Measurements from ENCODE around the gene SLC35B1. TPM values are rescaled to one million over a fixed set of nuclear protein-coding genes. Genes with fewer than 3 reads are reported as not detected.

The SLC35B1 gene
- total and polyA plus RNA-seq, 2 donors (not counting 3 experiments of a cell fraction or from before 2014, with no cell fraction given) = 87.0 to 142 TPM

GRCh38 chr17:49699966-49700575 is 7.7 kb downstream of the SLC35B1 start:
- H3K9me3 ChIP-seq (replicated peaks; ENCODE audit: control insufficient read depth, insufficient read depth, low read length) = no peaks in the 10 kb centered on the region
- dilution Hi-C loops (cut with MboI; ENCODE audit: extremely low pct_ligation_motif_present, low sequenced_read_pairs) (no loop called here), intact Hi-C loops (cut with micrococcal nuclease) (no loop called here)
- peaks cover 2% of the 10 kb centered on the region for H3K4me1 ChIP-seq (ENCODE audit: control insufficient read depth, extremely low read depth, insufficient read depth, low read length)
- H3K27ac ChIP-seq (ENCODE audit: insufficient read depth, low read depth, low read length) = no peak overlapping the region
- no peaks in the 10 kb centered on the region for H3K9me1 ChIP-seq (replicated peaks; ENCODE audit: control insufficient read depth, extremely low read depth, insufficient read depth, low read length)
- peaks cover 18 to 34% of the 10 kb centered on the region in 2 experiments for H3K36me3 ChIP-seq (ENCODE audit: control insufficient read depth in 2 of 2, extremely low read depth in 1 of 2, insufficient read depth in 2 of 2, low read length in 2 of 2)
- H4K20me1 ChIP-seq (replicated peaks; ENCODE audit: control insufficient read depth, extremely low read depth, insufficient read depth, low read length) = no peaks in the 10 kb centered on the region
- CTCF ChIA-PET = interaction anchor here (1.0 to 24.3 kb wide), 4 partner anchors 10 to 298 kb away, joined by 3 to 786 read pairs (median 6); partner anchors contain the start of gene NXPH3
- POLR2A ChIA-PET = no interaction called here
- FAIRE-seq (no peak), DNase-seq (ENCODE audit: low read depth, low spot score) (no peak)
- H3K4me3 ChIP-seq (replicated peaks in 1 of 3; ENCODE audit: insufficient read depth in 1 of 3, low read depth in 1 of 3, low read length in 3 of 3) = no peak overlapping the region
- no peak overlapping the region for H2AFZ ChIP-seq (ENCODE audit: low read depth, low read length)
- H3K79me2 ChIP-seq (ENCODE audit: control insufficient read depth, insufficient read depth, low read length) = no peaks in the 10 kb centered on the region
- TF ChIP-seq POLR2A (IDR thresholded peaks at IDR 0.05; ENCODE audit: low read depth, low read length) (no peak), MAX (IDR thresholded peaks at IDR 0.05; ENCODE audit: insufficient read depth, insufficient read length) (no peak), JUN (IDR thresholded peaks at IDR 0.05; ENCODE audit: borderline replicate concordance, insufficient read depth, insufficient read length, low read depth) (no peak), GATA2 (IDR thresholded peaks at IDR 0.05; ENCODE audit: insufficient read depth, insufficient read length, low read depth, low read length) (no peak), FOS (IDR thresholded peaks at IDR 0.05; ENCODE audit: borderline replicate concordance, insufficient read depth, low read length) (no peak), EZH2 (IDR thresholded peaks at IDR 0.05; ENCODE audit: borderline replicate concordance, low read depth, low read length, severe bottlenecking) (no peak), POLR2AphosphoS5 (IDR thresholded peaks at IDR 0.05; ENCODE audit: insufficient read depth, low read depth, low read length) (no peak), MYC (IDR thresholded peaks at IDR 0.05; ENCODE audit: low read depth, low read length) (no peak)
- TF ChIP-seq, protein P1, sequence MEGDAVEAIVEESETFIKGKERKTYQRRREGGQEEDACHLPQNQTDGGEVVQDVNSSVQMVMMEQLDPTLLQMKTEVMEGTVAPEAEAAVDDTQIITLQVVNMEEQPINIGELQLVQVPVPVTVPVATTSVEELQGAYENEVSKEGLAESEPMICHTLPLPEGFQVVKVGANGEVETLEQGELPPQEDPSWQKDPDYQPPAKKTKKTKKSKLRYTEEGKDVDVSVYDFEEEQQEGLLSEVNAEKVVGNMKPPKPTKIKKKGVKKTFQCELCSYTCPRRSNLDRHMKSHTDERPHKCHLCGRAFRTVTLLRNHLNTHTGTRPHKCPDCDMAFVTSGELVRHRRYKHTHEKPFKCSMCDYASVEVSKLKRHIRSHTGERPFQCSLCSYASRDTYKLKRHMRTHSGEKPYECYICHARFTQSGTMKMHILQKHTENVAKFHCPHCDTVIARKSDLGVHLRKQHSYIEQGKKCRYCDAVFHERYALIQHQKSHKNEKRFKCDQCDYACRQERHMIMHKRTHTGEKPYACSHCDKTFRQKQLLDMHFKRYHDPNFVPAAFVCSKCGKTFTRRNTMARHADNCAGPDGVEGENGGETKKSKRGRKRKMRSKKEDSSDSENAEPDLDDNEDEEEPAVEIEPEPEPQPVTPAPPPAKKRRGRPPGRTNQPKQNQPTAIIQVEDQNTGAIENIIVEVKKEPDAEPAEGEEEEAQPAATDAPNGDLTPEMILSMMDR (IDR thresholded peaks at IDR 0.05; ENCODE audit: extremely low read depth in 1 of 2, insufficient read depth in 1 of 2, low read depth in 1 of 2, low read length in 2 of 2) = no peak
- no TSS peak for BruUV-seq (replicated peaks)
- no peaks in the 10 kb centered on the region for H3K27me3 ChIP-seq (ENCODE audit: control insufficient read depth in 2 of 2, insufficient read depth in 2 of 2, low read length in 2 of 2)
- no peak overlapping the region for H3K9ac ChIP-seq (replicated peaks; ENCODE audit: extremely low read depth, insufficient read depth, low read length)
- no peak overlapping the region for H3K4me2 ChIP-seq (ENCODE audit: insufficient read depth, low read length)

All from endothelial cell of umbilical vein (primary cell).